Keratinocyte (primary cell): ENCODE results near the gene KCNK5.

Experiments
- EZH2 ChIP-seq: IDR thresholded peaks from one replicate; pipeline ENCODE4 v1.6.1; 2012; ENCODE audit warnings: inconsistent platforms, mild to moderate bottlenecking, low read length, moderate library complexity
- TF ChIP-seq, protein P1 (sequence below), 3 experiments: IDR thresholded peaks in 1 of 3; conservative IDR thresholded peaks in 1 of 3; optimal IDR thresholded peaks in 1 of 3; 2 replicates in 2 of 3; 3 replicates in 1 of 3; pipeline versions ENCODE3 to v1.5.1; 2011; ENCODE audit warnings: low read length in 3 of 3, mild to moderate bottlenecking in 3 of 3, moderate library complexity in 2 of 3, control low read depth in 1 of 3, inconsistent platforms in 1 of 3; ENCODE audit not compliant: insufficient read depth in 2 of 3; ENCODE audit errors: extremely low read depth in 1 of 3

- TF ChIP-seq EZH2 = no peak
- TF ChIP-seq, protein P1, sequence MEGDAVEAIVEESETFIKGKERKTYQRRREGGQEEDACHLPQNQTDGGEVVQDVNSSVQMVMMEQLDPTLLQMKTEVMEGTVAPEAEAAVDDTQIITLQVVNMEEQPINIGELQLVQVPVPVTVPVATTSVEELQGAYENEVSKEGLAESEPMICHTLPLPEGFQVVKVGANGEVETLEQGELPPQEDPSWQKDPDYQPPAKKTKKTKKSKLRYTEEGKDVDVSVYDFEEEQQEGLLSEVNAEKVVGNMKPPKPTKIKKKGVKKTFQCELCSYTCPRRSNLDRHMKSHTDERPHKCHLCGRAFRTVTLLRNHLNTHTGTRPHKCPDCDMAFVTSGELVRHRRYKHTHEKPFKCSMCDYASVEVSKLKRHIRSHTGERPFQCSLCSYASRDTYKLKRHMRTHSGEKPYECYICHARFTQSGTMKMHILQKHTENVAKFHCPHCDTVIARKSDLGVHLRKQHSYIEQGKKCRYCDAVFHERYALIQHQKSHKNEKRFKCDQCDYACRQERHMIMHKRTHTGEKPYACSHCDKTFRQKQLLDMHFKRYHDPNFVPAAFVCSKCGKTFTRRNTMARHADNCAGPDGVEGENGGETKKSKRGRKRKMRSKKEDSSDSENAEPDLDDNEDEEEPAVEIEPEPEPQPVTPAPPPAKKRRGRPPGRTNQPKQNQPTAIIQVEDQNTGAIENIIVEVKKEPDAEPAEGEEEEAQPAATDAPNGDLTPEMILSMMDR (optimal IDR thresholded peaks at IDR 0.05 in 1 of 3, IDR thresholded peaks at IDR 0.05 in 1 of 3, conservative IDR thresholded peaks at IDR 0.05 in 1 of 3; ENCODE audit: extremely low read depth in 1 of 3, insufficient read depth in 2 of 3, low read length in 3 of 3) = no peak
Observed at GRCh38 chr6:39221115-39221514, 8.2 kb downstream of the KCNK5 start.
